Right lung (tissue), 5 donors: ENCODE results near the gene PYY. TPM values are rescaled to one million over a fixed set of nuclear protein-coding genes. Genes with fewer than 3 reads are reported as not detected.
"Not testable (repeated sequence)": the region's sequence is repeated elsewhere in the genome, so short reads cannot be mapped to it uniquely, and the experiment has no call there.

Experiments
- DNase-seq, 2 donors: peaks; one replicate each; pipeline ENCODE4 v3.0.0-alpha.2; 2013
- polyA plus RNA-seq, 5 donors: library from polyadenylated mRNA; unstranded; fragments of 120-200 nt; gene quantifications; one replicate each; pipeline versions ENCODE4 v1.2.1 to v1.2.3, GENCODE V29; 2013; ENCODE audit warnings: inconsistent platforms in 1 of 5, low replicate concordance in 1 of 5; ENCODE audit not compliant: insufficient read length in 5 of 5, insufficient read depth in 1 of 5

The PYY gene
- polyA plus RNA-seq, 5 donors, result 0.17 to 0.79 (median 0.26) TPM; not detected in 1

DNA sequence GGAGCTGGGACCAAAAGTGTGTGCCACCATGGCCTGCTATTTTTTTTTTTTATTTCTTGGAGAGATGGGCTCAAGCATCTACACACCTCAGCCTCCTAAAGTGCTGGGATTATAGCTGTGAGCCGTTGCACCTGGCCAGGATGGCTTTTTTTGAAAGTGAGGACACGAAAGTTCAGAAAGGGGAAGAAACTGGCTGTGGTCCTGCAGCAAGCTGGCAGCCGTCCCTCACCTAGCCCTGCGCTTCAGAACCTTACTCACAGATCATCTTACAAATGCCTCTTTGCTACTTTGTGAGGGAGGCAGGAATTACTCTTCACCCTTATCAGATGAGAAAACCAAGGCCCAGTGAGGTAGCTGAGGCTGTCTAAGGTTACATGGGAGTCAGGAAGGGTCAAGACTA, 7.0 kb downstream of the PYY start:
- DNase-seq, result no peak

DNA sequence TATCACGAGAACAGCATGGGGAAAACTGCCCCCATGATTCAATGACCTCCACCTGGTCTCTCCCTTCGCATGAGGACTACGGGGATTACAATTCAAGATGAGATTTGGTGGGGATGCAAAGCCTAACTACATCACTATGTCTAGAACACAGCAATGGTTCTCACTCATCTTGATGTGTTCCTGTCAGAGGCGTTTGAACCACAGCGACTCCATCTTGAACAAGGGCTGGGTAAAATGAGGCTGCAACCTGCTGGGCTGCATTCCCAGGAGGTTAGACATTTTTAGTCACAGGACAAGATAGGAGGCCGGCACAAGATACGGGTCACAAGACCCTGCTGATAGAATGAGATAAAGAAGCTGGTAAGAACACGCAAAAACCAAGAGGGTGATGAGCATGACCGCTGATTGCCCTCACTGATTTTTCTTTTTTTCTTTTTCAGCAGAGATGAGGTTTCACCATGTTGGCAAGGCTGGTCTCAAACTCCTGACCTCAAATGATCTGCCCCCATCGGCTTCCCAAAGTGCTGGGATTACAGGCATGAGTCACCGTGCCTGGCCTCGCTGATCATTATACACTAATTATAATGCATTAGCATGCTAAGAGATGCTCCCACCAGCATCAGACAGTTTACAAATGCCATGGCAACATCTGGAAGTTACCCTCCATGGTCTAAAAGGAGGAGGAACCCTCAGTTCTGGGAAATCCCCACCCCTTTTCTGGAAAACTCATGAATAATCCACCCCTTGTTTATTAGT, 8.5 kb downstream of the PYY start:
- DNase-seq, result no peak

DNA sequence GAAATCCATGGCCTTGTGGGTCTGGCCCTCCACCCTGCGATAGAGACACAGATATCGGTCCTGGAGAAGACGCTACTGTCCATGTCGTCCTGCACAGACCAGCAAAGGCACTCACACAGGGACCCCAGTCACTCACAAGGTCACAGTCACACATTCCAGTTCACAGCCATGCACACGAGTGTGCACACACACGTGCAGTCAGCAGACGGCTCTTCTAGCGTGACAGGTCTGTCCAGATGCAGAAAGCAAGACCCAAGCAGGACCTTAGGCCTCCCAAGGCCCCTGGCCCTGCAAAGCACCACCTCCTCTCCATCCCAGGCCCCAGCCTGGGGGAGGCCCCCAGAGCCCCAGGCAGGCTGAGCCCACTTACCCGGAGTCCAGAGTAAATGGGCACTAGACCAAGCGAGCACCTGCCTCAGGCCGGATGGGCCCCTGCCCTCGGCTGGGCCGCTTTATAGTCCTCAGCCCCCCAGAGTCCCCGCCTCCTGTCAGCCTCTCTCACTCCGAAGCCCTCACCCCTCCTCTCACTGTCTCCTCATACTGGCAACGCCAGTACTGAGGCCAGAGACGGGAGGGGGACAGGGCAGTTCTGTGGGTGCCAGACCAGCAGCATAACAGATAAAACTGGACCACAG, 11.6 kb downstream of the PYY start, which contains the start of gene PPY:
TSS of gene PPY (minus strand) at position 426 of the 635 bp plus-strand sequence. CDS start 822 bp downstream, outside the sequence.
- no peak for DNase-seq

DNA sequence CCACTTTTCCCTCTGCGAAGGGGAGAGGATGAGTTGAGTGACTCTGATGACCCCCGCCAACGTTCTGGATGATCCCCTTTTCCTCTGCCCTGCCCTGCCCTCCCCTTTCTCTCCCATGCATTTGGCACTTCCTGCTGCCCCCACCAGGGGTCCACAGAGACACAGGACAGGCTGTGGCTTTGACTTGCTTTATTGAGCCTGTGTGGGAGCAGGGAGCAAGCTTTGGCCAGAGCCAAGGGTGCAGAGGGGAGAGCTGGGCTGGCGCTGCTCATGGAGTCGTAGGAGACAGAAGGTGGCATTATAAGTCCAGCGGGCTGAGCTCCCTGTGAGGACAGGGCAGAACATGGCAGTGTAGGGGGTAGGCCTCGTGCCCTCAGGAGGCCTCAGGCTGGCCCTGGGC, 13.1 kb downstream of the PYY start:
- DNase-seq, result no peak

DNA sequence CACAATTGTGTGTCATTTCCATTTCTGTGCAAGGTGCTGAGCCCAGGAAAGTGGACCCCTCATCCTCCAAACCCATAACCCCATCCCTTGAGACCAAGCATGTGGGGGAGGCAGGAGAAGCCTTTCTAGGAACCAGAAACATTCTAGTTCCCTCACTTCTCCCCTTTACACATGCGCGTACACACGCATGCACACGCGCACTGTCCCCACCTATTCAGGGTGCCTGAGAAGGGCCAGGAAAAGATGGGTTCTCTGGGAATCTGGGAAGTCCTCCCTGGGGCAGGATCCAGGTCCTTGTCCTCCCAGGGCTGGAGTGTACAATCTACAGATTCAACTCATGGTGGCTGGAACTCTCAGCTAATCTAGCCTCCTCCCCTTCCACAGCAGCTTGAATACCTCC, 13.9 kb downstream of the PYY start:
- DNase-seq, result no peak

DNA sequence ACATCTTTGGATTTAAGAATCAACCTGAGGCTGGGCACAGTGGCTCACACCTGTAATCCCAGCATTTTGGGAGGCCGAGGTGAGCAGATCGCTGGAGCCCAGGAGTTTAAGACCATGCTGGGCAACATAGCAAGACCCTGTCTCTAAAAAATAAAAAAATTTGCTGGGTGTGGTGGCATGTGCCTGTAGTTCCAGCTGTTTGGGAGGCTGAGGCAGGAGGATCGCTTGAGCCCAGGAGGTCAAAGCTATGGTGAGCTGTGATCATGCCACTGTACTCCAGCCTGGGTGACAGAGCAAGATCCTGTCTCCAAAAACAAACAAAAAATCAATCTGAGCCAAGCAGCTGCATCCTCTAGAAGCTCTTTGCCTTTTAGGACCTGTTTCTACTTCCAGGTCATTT, 14.3 kb downstream of the PYY start:
- DNase-seq, result not testable (repeated sequence)

DNA sequence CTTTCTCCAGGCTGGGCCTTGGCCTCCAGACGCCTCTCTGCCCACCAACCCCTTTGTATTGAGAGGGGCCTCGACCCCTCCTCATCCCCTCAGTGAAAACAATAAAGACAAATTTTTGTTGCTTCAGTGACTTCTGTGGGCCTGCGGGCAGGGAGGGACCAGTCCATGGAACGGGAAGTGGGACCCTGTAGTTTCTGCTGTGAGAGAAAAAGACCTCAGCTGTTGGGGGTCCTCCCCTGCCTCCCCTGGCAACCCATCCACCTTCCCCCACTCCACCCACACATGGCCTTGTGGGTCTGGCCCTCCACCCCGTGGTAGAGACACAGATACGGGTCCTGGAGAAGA, 14.9 kb downstream of the PYY start:
- no peak for DNase-seq

DNA sequence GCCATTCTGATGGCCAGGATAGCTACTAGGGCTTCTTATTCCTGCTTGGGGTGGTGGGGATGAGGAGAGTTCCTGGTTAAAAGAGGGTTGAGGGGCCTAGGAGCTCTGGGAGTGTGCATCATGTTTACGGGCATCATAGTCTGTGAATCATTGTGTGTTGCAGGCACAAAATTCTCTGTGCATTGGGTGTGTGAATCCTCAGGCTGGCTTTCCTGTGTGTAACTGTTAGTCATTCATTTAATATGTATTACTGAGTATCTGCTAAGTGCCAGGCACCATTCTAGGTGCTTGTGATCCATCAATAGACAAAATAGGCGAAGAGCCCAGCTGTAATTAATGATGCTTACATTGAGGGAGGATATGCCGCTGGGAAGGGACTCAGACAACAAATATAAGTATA, 17.3 kb downstream of the PYY start:
- DNase-seq, result no peak

DNA sequence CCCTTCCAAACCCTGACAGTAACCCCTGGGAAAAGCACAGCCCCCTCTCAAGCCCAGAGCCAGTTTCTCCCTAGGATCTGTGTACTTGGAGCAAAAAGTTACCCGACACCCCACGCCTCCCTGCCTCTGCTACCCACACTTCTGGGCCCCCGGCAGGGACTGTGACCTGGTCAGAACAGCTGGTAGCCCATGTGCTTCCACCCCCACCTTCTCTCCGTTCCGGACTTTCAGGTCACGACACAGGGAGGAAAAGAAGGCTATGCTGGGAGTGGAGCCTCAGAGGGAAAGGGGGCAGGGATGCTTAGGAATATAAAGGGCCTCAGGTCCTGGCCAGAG, 17.8 kb downstream of the PYY start:
- DNase-seq, result no peak

DNA sequence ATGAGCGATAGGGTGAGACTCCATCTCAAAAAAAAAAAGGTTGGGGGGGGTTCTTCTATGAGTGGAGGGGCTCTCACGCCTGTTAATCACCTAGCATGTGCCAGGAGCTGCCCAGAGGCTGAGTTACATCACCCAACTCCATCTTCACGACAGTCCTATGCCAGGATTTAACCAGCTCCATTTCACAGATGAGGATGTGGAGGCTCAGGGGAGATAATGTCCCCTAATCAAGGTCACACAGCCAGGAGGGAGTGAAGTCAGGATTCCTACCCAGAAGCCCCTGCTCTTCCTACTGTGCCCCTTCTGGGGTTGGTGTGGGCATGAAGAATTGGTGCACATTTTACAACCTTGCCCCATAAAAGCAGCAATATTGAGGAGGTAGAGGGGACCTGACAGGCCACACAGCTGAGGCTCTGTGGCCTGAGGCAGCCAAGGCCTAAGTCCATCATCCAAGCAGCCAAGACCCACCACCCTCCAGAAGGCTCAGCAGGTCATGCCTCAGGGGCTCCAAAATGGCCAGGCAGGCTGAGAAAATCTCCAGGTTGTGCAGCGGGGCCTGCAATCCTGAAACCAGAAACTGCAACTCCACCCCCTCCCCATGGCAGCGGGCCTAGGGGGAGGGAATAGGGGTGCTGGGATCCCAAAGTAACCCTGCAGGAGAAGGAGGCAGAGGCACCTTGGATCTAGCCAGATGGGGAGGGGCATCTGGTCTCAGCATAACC, 18.4 kb downstream of the PYY start:
- no peak for DNase-seq

DNA sequence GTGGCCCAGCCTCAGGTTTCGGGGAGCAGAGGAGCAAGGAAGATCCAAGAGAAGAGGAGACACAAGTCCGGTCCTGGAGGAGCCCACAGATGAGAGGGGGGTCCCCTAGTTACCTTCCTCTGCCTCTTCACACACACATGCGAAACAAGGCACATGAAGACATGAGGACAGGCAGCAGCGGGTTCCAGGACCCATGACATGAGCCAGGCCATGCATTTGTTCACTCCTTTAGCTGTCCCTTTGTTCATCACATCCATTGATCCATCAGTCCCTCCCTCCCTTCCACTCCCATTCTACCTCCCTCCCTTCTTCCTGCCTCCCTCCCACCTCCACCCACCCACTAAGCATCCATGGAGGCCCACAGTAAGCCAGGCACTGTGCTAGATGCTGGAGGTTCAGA, 20.8 kb downstream of the PYY start:
- no peak for DNase-seq

DNA sequence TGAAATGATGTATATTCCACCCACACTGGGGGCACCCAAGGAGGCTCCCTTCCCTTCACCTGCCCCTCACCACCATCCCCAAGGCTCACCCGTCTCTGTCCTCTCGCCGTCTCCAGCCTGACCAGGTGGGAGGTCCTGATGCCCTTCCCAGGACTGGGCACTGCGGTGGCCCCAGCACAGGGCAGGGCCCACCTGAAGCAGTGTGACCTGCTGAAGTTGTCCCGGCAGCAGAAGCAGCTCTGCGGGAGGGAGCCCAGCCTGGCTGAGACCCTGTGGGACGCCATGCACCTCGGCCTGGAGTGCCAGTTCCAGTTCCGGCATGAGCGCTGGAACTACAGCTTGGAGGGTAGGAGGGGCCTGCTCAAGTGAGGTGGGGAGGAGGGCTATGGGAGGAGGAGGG, 21.4 kb downstream of the PYY start:
- no peak for DNase-seq

DNA sequence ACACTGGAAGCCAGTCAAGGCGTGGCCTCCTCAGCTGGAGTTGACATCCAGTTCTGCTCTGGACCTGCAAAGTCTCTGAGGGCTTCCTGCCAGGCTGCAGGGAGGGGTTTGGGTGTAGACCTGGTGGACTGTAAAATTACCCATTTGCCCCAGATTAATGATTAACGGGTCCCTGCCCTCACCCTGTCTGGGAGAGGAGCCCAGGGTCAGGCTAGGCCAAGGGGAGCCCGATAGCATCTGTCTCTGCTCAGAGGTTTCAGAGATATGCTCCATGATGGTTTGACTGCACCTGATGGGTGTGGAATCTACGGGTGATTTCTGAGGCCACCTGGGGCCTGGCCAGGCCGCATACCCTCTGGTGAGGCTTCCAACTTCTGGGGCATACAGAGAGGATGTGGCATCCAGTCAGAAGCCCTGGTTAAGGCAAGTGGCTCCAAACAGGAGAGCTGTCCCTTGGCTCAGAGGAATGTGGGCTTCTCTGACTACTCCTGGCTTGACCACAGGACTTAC, 22.6 kb downstream of the PYY start:
- no peak for DNase-seq

DNA sequence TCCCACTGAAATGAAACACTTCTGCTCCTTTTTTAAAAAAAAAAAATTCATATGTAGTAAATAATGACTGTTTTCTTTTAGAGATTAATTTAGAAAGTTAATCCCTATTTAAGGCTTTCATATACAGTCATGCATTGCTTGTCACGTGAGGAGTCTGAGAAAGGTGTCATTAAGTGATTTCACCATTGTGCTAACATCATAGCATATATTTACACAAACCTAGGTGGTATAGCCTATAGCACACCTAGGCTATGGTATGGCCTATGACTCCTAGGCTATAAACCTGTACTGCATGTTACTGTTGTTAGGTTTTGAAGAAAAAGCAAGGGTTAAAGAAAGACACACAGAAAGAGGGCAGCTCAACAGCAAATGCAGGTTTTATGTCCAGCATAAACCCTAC, 25.1 kb downstream of the PYY start:
- no peak for DNase-seq

DNA sequence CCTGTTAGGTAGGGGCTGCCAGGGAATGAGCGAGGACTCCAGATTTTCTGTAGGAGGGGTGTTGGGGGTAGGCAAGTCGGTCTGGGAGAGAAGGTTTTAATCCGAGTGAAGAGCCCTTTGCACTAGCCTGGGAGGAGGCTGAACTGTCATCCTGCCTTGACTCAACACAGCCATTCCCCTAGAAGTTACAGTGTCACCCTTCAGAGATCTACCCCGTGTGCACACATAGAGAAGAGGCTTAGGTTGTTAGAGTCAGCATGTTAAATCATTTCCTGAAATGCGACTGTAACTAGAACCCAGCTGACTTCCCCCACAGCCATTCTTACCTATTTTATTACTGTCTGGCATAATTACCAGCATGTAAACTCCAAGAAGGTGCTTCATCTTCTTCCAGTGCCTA, 25.8 kb downstream of the PYY start:
- not testable (repeated sequence) for DNase-seq

DNA sequence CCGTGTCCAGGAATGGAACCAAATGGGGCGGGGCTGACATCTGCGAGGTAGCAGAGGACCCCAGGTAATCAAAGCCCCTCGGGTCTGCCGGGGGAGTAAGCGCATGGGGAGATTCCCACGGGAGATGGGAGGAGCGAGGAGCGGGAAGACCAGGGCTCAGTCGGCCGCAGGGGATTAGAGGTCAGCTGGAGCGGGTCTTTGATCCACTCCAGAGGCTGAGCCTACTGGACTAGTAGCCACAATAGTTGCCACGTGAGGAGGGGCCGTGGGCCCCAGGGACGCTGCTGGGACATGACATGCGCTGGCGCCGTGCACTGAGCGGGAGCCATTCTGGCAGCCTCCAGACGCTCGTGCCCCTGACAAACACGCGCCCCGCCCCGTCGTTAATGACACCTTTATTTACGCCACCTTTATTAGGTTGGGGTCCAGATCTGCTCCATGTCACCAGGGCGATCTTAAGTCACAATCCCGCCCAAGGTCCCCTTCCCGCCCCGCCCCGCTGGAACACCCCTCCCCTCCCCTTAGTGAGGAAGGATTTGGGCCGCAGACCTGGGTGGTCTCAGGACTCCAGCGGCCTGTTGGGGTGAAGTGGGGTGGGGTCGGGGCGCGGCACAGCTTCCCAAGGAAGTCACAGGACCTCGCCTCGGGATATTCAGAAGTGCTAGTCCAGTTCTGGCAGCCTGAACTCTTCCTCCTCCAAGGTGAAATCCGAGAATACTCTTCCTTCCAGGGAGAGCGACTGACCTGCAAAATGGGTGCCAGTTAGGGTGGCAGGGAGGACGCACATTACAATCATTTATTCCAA, 26.5 kb downstream of the PYY start:
- no peak for DNase-seq

DNA sequence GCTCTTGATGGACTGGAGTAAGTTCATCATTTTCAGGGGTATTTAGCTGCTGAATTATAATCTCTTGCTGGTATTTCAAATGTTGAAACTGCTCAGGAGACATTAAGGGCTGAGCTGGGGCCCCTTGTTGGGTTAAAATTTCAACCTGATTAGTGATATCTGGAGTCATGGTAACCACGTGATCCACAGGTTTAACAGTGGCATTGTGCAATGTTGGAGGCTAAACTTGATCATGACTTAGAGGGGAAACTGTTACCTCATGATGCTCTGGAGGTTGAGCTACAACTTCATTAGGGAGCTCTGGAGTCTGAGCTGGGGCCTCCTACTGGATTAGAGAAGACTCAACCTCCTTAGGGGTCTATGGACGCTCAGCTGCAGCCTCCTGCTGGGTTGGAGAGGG, 29.2 kb downstream of the PYY start:
- DNase-seq, result no peak

DNA sequence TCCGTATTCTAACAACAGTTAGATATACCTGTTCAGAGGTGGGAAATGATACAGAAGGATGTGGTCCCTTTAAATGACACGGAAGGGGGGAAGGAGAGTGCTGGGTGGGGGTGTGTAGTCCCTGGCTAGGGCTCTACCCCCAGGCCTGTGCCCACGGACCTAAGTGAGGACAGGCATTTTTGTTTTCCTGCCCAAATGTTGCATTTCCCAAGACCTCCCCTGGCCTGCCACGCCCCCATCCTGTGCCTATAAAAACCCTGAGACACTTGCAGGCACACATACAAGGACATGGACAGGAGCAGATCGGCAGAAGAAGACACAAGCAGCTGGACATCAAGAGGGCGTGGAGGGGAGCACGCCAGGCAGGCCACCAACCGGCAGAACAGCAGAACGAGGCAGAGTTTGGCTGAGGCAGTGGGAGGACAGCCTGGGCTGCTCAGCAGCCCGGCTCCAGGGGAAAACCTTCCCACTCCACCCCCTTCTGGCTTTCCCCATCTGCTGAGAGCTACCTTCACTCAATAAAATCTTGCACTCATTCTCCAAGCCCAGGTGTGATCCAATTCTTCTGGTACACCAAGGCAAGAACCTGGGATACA, 33.1 kb downstream of the PYY start:
- no peak for DNase-seq

DNA sequence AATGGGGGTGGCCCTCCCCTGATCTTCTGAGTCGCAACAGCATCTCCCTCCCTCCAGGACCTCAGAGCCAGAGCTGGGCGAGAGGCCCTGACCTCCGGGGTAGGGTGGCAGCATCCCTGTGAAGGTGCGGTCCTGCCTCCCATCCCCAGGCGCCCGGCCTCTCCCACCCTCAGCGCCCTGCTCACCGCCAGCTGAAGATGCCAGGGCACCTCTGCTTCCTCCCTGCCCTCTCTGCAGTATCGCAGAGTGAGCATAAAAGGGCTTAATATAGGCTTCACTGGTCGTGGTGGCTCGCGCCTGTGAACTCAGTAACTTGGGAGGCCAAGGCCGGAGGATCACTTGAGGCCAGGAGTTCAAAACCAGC, 35.7 kb downstream of the PYY start:
- no peak for DNase-seq

DNA sequence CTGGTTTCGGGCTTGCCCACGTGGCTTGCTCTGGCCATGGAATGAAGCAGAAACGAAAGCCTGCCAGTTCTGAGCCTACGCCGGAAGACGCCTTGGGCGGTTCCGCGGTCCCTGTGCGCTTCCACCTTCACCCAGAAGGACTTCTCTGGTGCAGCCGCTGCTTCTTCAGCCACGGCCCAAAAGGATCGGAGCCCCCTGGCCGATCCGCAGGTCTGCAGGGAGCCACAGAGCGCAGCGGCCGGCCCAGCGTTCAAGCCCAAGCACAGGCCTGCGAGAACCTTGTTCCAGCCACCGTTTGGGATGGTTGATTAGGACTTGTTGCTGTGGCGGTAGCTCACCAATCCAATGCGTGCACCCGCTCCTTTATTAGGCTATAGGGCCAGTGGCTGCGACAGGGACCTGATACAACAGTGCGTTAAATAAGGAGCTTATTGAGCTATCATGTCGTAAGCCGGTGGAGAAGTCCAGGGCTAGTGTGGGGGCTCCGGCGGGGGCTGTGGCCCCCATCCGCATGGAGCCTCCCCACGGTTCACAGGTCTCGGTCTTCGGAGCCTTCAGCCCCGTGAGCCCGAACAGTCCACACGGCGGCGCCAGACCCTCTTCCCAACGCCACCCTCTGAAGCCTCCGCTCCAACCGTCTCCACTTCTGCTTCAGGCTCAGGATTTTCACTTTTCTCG, 36.3 kb downstream of the PYY start:
- DNase-seq, result peak in 1 of 2 donors; percentile 15

DNA sequence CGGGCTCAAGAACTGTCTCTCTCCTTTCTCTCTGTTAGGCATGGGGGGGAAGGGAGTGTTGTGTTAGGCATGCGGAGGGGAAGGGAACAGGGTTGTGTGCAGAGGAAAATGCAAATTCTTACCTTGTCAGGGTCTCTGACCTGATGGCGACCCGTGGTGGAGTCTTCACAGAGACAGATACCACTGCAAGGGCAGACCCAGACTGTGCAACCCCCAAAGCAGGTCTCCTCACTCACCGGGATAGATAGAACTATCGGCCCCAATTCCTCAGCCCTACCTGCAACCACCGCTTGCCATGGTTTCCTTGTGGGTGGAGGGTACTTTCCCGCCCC, 36.8 kb downstream of the PYY start:
- DNase-seq, result no peak
